Small intestine (tissue), 7 donors: ENCODE data around the gene UBAC1. TPM values are rescaled to one million over a fixed set of nuclear protein-coding genes. Genes with fewer than 3 reads are reported as not detected.
"Not testable (repeated sequence)": the region's sequence is repeated elsewhere in the genome, so short reads cannot be mapped to it uniquely, and the experiment has no call there.

Source experiments
- DNase-seq, 2 donors: peaks; one replicate each; pipeline versions ENCODE4 v3.0.0 to v3.0.0-alpha.2; 2013
- FAIRE-seq: peaks from 2 replicates; lab custom pipeline; 2012; peaks lifted over from hg19 to GRCh38; lab: Jason Lieb, UNC
- H3K27ac ChIP-seq, 3 donors: one replicate each; pipeline ENCODE4 v1.5.1; 2013; ENCODE audit warnings: low read length in 2 of 3, mild to moderate bottlenecking in 2 of 3, control low read depth in 1 of 3, inconsistent platforms in 1 of 3, low read depth in 1 of 3, moderate library complexity in 1 of 3
- H3K27me3 ChIP-seq, 3 donors: one replicate each; pipeline ENCODE4 v1.6.1; 2013; ENCODE audit warnings: low read length in 3 of 3, inconsistent platforms in 1 of 3; ENCODE audit not compliant: control insufficient read depth in 3 of 3, insufficient read depth in 3 of 3
- H3K36me3 ChIP-seq, 3 donors: one replicate each; pipeline ENCODE4 v1.6.1; 2013; ENCODE audit warnings: low read length in 3 of 3, inconsistent platforms in 1 of 3, low read depth in 1 of 3, mild to moderate bottlenecking in 1 of 3, moderate library complexity in 1 of 3; ENCODE audit not compliant: control insufficient read depth in 3 of 3, insufficient read depth in 2 of 3
- H3K4me1 ChIP-seq, 3 donors: one replicate each; pipeline ENCODE4 v1.6.1; 2013; ENCODE audit warnings: low read length in 2 of 3, inconsistent platforms in 1 of 3, low read depth in 1 of 3, mild to moderate bottlenecking in 1 of 3, moderate library complexity in 1 of 3; ENCODE audit not compliant: control insufficient read depth in 3 of 3, insufficient read depth in 2 of 3
- H3K4me3 ChIP-seq, 3 donors: one replicate each; pipeline ENCODE4 v1.5.1; 2013; ENCODE audit warnings: low read length in 3 of 3, control low read depth in 1 of 3, inconsistent platforms in 1 of 3, low read depth in 1 of 3, mild to moderate bottlenecking in 1 of 3, moderate library complexity in 1 of 3
- H3K9me3 ChIP-seq, 2 donors: one replicate each; pipeline ENCODE4 v1.6.1; 2013; ENCODE audit warnings: low read depth in 1 of 2, low read length in 1 of 2; ENCODE audit not compliant: control insufficient read depth in 2 of 2, insufficient read depth in 1 of 2
- WGBS, 3 donors: extraction: QIAGEN DNeasy Blood & Tissue Kit; methylation state at CpG; one replicate each; pipeline ENCODE4 v1.1.7; 2013; 5-methylcytosine and 5-hydroxymethylcytosine counted together
- polyA plus RNA-seq, 4 donors: library from polyadenylated mRNA; stranded (reverse) in 3 of 4; unstranded in 1 of 4; fragments of 200-250 nt in 3 of 4; fragments of 120-200 nt in 1 of 4; gene quantifications; one replicate each; pipeline versions ENCODE4 v1.2.1 to v1.2.3, GENCODE V29; 2013
- donor health status: healthy with polysubstance abuse.
- donor health status: control.
- donor health status: control.
- donor health status: Bipolar disorder and iron deficiency.
- donor health status: healthy.

UBAC1 gene
- polyA plus RNA-seq, 4 donors: 19.9 to 78.5 (median 63.3) TPM

- peaks cover 0 to 30% of the 10 kb centered on the region in 2 donors for H3K9me3 ChIP-seq
- H3K4me1 ChIP-seq: no peaks in the 10 kb centered on the region
- H3K4me3 ChIP-seq: no peak overlapping the region
- FAIRE-seq (no peak), DNase-seq (no peak)
- no peak overlapping the region for H3K27ac ChIP-seq
- H3K36me3 ChIP-seq: peaks cover 0 to 2% (median 0%) of the 10 kb centered on the region in 3 donors
- WGBS, 3 donors: 78 to 100% (median 87%) methylated on average over 2 of the region's 2 CpGs
- no peaks in the 10 kb centered on the region for H3K27me3 ChIP-seq
Observed at GRCh38 chr9:135896626-135897025, 64.5 kb downstream of the UBAC1 start.

GRCh38 chr9:135896205-135896604, 65.0 kb downstream of the UBAC1 start:
- 88 to 96% (median 89%) methylated on average over 3 of the region's 3 CpGs for WGBS, 3 donors
- H3K36me3 ChIP-seq: peaks cover 0 to 2% (median 0%) of the 10 kb centered on the region in 3 donors
- DNase-seq: no peak
- no peak overlapping the region for H3K4me3 ChIP-seq
- no peaks in the 10 kb centered on the region for H3K4me1 ChIP-seq
- peaks cover 0 to 26% of the 10 kb centered on the region in 2 donors for H3K9me3 ChIP-seq
- no peak overlapping the region for H3K27ac ChIP-seq
- FAIRE-seq: no peak
- H3K27me3 ChIP-seq: no peaks in the 10 kb centered on the region

- WGBS, 3 donors: 89 to 99% (median 91%) methylated on average over 4 of the region's 4 CpGs
- DNase-seq (no peak), FAIRE-seq (no peak)
- Histone ChIP-seq H3K4me3 (no peak overlapping the region), H3K9me3 (peaks cover 0 to 23% of the 10 kb centered on the region in 2 donors), H3K4me1 (no peaks in the 10 kb centered on the region), H3K36me3 (peaks cover 0 to 2% (median 0%) of the 10 kb centered on the region in 3 donors), H3K27ac (no peak overlapping the region), H3K27me3 (no peaks in the 10 kb centered on the region)
Observed at GRCh38 chr9:135895202-135895848, 65.8 kb downstream of the UBAC1 start.

GRCh38 chr9:135893104-135893503, 68.1 kb downstream of the UBAC1 start:
- H3K27ac ChIP-seq: no peak overlapping the region
- peaks cover 0 to 3% (median 0%) of the 10 kb centered on the region in 3 donors for H3K36me3 ChIP-seq
- WGBS, 3 donors: 84 to 95% (median 93%) methylated on average over 1 of the region's 1 CpG
- peaks cover 0 to 11% of the 10 kb centered on the region in 2 donors for H3K9me3 ChIP-seq
- H3K4me1 ChIP-seq: peaks cover 0 to 6% (median 2%) of the 10 kb centered on the region in 3 donors
- H3K27me3 ChIP-seq: no peaks in the 10 kb centered on the region
- no peak for DNase-seq
- H3K4me3 ChIP-seq: no peak overlapping the region
- no peak for FAIRE-seq

- not testable (repeated sequence) for H3K4me1 ChIP-seq, FAIRE-seq, H3K27me3 ChIP-seq, H3K36me3 ChIP-seq, H3K4me3 ChIP-seq, H3K27ac ChIP-seq, DNase-seq
- WGBS, 3 donors: 96 to 97% (median 96%) methylated on average over 6 of the region's 6 CpGs
- peaks cover 0 to 11% of the 10 kb centered on the region in 2 donors for H3K9me3 ChIP-seq
Observed at GRCh38 chr9:135892327-135892726, 68.8 kb downstream of the UBAC1 start.

- no peak for FAIRE-seq
- H3K27ac ChIP-seq: no peak overlapping the region
- no peak for DNase-seq
Observed at GRCh38 chr9:135891027-135891631, 70.0 kb downstream of the UBAC1 start.

GRCh38 chr9:135890190-135891026, 70.8 kb downstream of the UBAC1 start:
- no peak for DNase-seq
- Histone ChIP-seq H3K27me3 (no peaks in the 10 kb centered on the region), H3K4me3 (no peak overlapping the region), H3K36me3 (peaks cover 0 to 11% (median 0%) of the 10 kb centered on the region in 3 donors), H3K4me1 (peaks cover 0 to 6% (median 5%) of the 10 kb centered on the region in 3 donors), H3K27ac (no peak overlapping the region), H3K9me3 (peaks cover 0 to 5% of the 10 kb centered on the region in 2 donors)
- WGBS, 3 donors: 78 to 87% (median 84%) methylated on average over 18 of the region's 18 CpGs
- FAIRE-seq: no peak

More at GRCh38 chr9:135891027-135891631, 70.0 kb downstream of the UBAC1 start:
- Histone ChIP-seq H3K4me1 (peaks cover 0 to 6% (median 5%) of the 10 kb centered on the region in 3 donors), H3K9me3 (peaks cover 0 to 5% of the 10 kb centered on the region in 2 donors), H3K27me3 (no peaks in the 10 kb centered on the region), H3K36me3 (peaks cover 0 to 11% (median 0%) of the 10 kb centered on the region in 3 donors), H3K4me3 (no peak overlapping the region)
- WGBS, 3 donors: 66 to 83% (median 82%) methylated on average over 8 of the region's 8 CpGs

GRCh38 chr9:135889564-135890189, 71.5 kb downstream of the UBAC1 start:
- H3K36me3 ChIP-seq: peaks cover 0 to 11% (median 0%) of the 10 kb centered on the region in 3 donors
- peaks cover 0 to 6% (median 5%) of the 10 kb centered on the region in 3 donors for H3K4me1 ChIP-seq
- no peak overlapping the region for H3K4me3 ChIP-seq
- DNase-seq: no peak
- FAIRE-seq: no peak
- 92 to 93% (median 93%) methylated on average over 19 of the region's 19 CpGs for WGBS, 3 donors
- no peaks in the 10 kb centered on the region for H3K27me3 ChIP-seq
- peaks cover 0 to 3% of the 10 kb centered on the region in 2 donors for H3K9me3 ChIP-seq
- no peak overlapping the region for H3K27ac ChIP-seq
